IMR-90 (cell line): Measurements from ENCODE around the gene FAM120A.

Experiments used
- POLR2A ChIP-seq: IDR thresholded peaks from 2 replicates; pipeline ENCODE4 v1.6.1; 2012; ENCODE audit warnings: mild to moderate bottlenecking, low read depth, low read length
- RCOR1 ChIP-seq: IDR thresholded peaks from 2 replicates; pipeline ENCODE4 v1.6.1; 2012; ENCODE audit warnings: mild to moderate bottlenecking, low read length, improper control_type of control experiment; ENCODE audit not compliant: insufficient replicate concordance
- RFX5 ChIP-seq: IDR thresholded peaks from 2 replicates; pipeline ENCODE4 v1.8.0; 2012; ENCODE audit warnings: low read depth, mild to moderate bottlenecking, low read length, moderate library complexity
- SMC3 ChIP-seq: fragments of 150-350 bp; IDR thresholded peaks from 2 replicates; pipeline ENCODE4 v1.6.1; 2016; ENCODE audit warnings: low read depth, mild to moderate bottlenecking, antibody characterized with exemption, low read length, moderate library complexity
- USF2 ChIP-seq: fragments of 150-350 bp; IDR thresholded peaks from 2 replicates; pipeline ENCODE4 v1.6.1; 2017; ENCODE audit warnings: mild to moderate bottlenecking, antibody characterized with exemption, low read length, low read depth
- TF ChIP-seq, protein P1 (sequence below): conservative IDR thresholded peaks from 2 replicates; pipeline ENCODE4 v1.5.1; 2012; ENCODE audit warnings: mild to moderate bottlenecking, low read depth, low read length, improper control_type of control experiment

- TF ChIP-seq, protein P1, sequence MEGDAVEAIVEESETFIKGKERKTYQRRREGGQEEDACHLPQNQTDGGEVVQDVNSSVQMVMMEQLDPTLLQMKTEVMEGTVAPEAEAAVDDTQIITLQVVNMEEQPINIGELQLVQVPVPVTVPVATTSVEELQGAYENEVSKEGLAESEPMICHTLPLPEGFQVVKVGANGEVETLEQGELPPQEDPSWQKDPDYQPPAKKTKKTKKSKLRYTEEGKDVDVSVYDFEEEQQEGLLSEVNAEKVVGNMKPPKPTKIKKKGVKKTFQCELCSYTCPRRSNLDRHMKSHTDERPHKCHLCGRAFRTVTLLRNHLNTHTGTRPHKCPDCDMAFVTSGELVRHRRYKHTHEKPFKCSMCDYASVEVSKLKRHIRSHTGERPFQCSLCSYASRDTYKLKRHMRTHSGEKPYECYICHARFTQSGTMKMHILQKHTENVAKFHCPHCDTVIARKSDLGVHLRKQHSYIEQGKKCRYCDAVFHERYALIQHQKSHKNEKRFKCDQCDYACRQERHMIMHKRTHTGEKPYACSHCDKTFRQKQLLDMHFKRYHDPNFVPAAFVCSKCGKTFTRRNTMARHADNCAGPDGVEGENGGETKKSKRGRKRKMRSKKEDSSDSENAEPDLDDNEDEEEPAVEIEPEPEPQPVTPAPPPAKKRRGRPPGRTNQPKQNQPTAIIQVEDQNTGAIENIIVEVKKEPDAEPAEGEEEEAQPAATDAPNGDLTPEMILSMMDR, result no peak
- TF ChIP-seq POLR2A (no peak), RFX5 (no peak), SMC3 (no peak), USF2 (no peak), RCOR1 (no peak)
Measured at GRCh38 chr9:93507768-93508167, 56.3 kb downstream of the FAM120A start.
